Upper lobe of left lung (tissue), 4 donors: Measurements from ENCODE around the gene MB.

Experiments used
- CTCF ChIP-seq, 6 experiments: fragments of 450-650 bp in 4 of 6; fragments of 200-600 bp in 2 of 6; sonication (generic) in 2 of 6; IDR thresholded peaks; one replicate each; pipeline ENCODE4 v1.5.1; 2016 to 2019; ENCODE audit warnings: antibody characterized with exemption in 6 of 6
- EP300 ChIP-seq, 4 donors: sonication (generic); formaldehyde crosslinking; IDR thresholded peaks; one replicate each; pipeline ENCODE4 v1.5.1; 2017; ENCODE audit warnings: antibody characterized with exemption in 4 of 4, control low read depth in 2 of 4
- POLR2A ChIP-seq, 4 donors: fragments of 450-650 bp; IDR thresholded peaks; one replicate each; pipeline ENCODE4 v1.5.1; 2016 to 2017; ENCODE audit warnings: antibody characterized with exemption in 4 of 4, mild to moderate bottlenecking in 2 of 4
- POLR2AphosphoS5 ChIP-seq, 2 donors: sonication (generic); formaldehyde crosslinking; IDR thresholded peaks; one replicate each; pipeline ENCODE4 v1.5.1; 2017; ENCODE audit warnings: antibody characterized with exemption in 2 of 2

- TF ChIP-seq CTCF (IDR thresholded peaks at IDR 0.05) (no peak), POLR2A (IDR thresholded peaks at IDR 0.05) (no peak), EP300 (IDR thresholded peaks at IDR 0.05) (no peak), POLR2AphosphoS5 (IDR thresholded peaks at IDR 0.05) (no peak)
Observed at GRCh38 chr22:35657571-35658312, 40.6 kb upstream of the MB start.
